H1 (cell line): Measurements from ENCODE around the gene FBN3.

ENCODE experiments used
- CEBPB ChIP-seq: IDR thresholded peaks from 2 replicates; pipeline ENCODE4 v1.6.1; 2012; ENCODE audit warnings: low read depth, low read length
- EGR1 ChIP-seq: IDR thresholded peaks from 2 replicates; pipeline ENCODE4 v1.6.1; 2011; ENCODE audit warnings: low read depth, low read length, borderline replicate concordance
- EP300 ChIP-seq, 2 experiments: IDR thresholded peaks; 1 replicate in 1 of 2; 2 replicates in 1 of 2; pipeline ENCODE4 v1.6.1; 2011 to 2012; ENCODE audit warnings: low read depth in 2 of 2, low read length in 2 of 2, mild to moderate bottlenecking in 2 of 2, borderline replicate concordance in 1 of 2, inconsistent platforms in 1 of 2, moderate library complexity in 1 of 2
- EZH2 ChIP-seq: fragments of 200-600 bp; sonication (generic); IDR thresholded peaks from 2 replicates; pipeline ENCODE4 v1.7.1; 2012; ENCODE audit warnings: low read depth, mild to moderate bottlenecking, moderate library complexity, low read length, inconsistent platforms; ENCODE audit not compliant: severe bottlenecking
- GABPA ChIP-seq: IDR thresholded peaks from 2 replicates; pipeline ENCODE4 v1.6.1; 2011; ENCODE audit warnings: mild to moderate bottlenecking, low read length, moderate library complexity, borderline replicate concordance; ENCODE audit not compliant: insufficient read depth
- MAFK ChIP-seq: IDR thresholded peaks from 2 replicates; pipeline ENCODE4 v1.6.1; 2012; ENCODE audit warnings: low read depth, mild to moderate bottlenecking, improper control_type of control experiment, low read length
- POLR2A ChIP-seq, 2 experiments: IDR thresholded peaks; 1 replicate in 1 of 2; 2 replicates in 1 of 2; pipeline ENCODE4 v1.6.1; 2011; ENCODE audit warnings: low read depth in 2 of 2, low read length in 2 of 2, mild to moderate bottlenecking in 2 of 2; ENCODE audit errors: control extremely low read depth in 1 of 2
- SIN3A ChIP-seq, 2 experiments: IDR thresholded peaks in 1 of 2; conservative IDR thresholded peaks in 1 of 2; 2 replicates each; pipeline ENCODE4 v1.6.1; 2011 to 2012; ENCODE audit warnings: low read length in 2 of 2, improper control_type of control experiment in 1 of 2, low read depth in 1 of 2, mild to moderate bottlenecking in 1 of 2
- SIRT6 ChIP-seq: IDR thresholded peaks from one replicate; pipeline ENCODE4 v1.7.1; 2012; ENCODE audit warnings: low read length, inconsistent platforms
- SP2 ChIP-seq: IDR thresholded peaks from 2 replicates; pipeline ENCODE4 v1.6.1; 2012; ENCODE audit warnings: mild to moderate bottlenecking, low read length, inconsistent platforms
- TCF12 ChIP-seq: IDR thresholded peaks from 2 replicates; pipeline ENCODE4 v1.6.1; 2011; ENCODE audit warnings: low read depth, mild to moderate bottlenecking, low read length
- TF ChIP-seq, protein P1 (sequence below), 3 experiments: IDR thresholded peaks; 1 replicate in 2 of 3; 2 replicates in 1 of 3; pipeline versions ENCODE4 v1.5.1 to v1.6.1; 2011; ENCODE audit warnings: low read length in 3 of 3, mild to moderate bottlenecking in 3 of 3, inconsistent platforms in 2 of 3, low read depth in 1 of 3, moderate library complexity in 1 of 3; ENCODE audit not compliant: insufficient read depth in 1 of 3; ENCODE audit errors: control extremely low read depth in 1 of 3
- TF ChIP-seq, protein P2 (sequence below): IDR thresholded peaks from 2 replicates; pipeline ENCODE4 v1.6.1; 2012; ENCODE audit warnings: low read length, inconsistent platforms

DNA sequence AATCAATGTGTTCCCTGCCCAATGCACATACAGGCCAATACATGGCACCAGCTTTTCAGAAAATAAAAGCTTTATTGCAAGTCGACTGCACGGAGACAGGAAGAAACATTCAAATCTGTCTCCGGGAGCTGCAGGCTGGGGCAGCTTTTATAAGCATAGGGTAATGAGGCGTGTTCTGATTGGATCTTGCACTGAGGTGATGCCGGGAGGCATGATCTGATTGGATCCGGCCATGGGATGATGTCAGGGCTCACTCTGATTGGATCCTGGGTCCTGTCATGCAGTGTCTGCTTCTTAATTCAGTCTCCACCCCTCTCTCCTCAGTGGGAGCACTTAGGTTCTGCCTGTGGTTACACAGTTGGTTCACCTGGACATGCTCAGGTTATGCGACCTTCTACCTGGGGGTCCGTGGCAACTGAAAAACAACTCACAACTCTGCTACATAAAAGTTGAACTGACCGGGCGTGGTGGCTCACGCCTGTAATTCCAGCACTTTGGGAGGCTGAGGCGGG lies 11.8 kb upstream of the FBN3 start:
- TF ChIP-seq EP300 (IDR thresholded peaks at IDR 0.05; ENCODE audit: borderline replicate concordance in 1 of 2, low read depth in 2 of 2, low read length in 2 of 2) (no peak), SIRT6 (no peak), POLR2A (IDR thresholded peaks at IDR 0.05; ENCODE audit: control extremely low read depth in 1 of 2, low read depth in 2 of 2, low read length in 2 of 2) (peak in 1 of 2 experiments; percentile 45; a peak in 1 of 3 replicates), CEBPB (no peak), EGR1 (no peak), MAFK (no peak), SIN3A (conservative IDR thresholded peaks at IDR 0.05 in 1 of 2, IDR thresholded peaks at IDR 0.05 in 1 of 2; ENCODE audit: low read depth in 1 of 2, low read length in 2 of 2) (no peak), EZH2 (no peak), SP2 (no peak), GABPA (no peak), TCF12 (no peak)
- TF ChIP-seq, protein P1, sequence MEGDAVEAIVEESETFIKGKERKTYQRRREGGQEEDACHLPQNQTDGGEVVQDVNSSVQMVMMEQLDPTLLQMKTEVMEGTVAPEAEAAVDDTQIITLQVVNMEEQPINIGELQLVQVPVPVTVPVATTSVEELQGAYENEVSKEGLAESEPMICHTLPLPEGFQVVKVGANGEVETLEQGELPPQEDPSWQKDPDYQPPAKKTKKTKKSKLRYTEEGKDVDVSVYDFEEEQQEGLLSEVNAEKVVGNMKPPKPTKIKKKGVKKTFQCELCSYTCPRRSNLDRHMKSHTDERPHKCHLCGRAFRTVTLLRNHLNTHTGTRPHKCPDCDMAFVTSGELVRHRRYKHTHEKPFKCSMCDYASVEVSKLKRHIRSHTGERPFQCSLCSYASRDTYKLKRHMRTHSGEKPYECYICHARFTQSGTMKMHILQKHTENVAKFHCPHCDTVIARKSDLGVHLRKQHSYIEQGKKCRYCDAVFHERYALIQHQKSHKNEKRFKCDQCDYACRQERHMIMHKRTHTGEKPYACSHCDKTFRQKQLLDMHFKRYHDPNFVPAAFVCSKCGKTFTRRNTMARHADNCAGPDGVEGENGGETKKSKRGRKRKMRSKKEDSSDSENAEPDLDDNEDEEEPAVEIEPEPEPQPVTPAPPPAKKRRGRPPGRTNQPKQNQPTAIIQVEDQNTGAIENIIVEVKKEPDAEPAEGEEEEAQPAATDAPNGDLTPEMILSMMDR (IDR thresholded peaks at IDR 0.05; ENCODE audit: control extremely low read depth in 1 of 3, insufficient read depth in 1 of 3, low read depth in 1 of 3, low read length in 3 of 3): no peak
- TF ChIP-seq, protein P2, sequence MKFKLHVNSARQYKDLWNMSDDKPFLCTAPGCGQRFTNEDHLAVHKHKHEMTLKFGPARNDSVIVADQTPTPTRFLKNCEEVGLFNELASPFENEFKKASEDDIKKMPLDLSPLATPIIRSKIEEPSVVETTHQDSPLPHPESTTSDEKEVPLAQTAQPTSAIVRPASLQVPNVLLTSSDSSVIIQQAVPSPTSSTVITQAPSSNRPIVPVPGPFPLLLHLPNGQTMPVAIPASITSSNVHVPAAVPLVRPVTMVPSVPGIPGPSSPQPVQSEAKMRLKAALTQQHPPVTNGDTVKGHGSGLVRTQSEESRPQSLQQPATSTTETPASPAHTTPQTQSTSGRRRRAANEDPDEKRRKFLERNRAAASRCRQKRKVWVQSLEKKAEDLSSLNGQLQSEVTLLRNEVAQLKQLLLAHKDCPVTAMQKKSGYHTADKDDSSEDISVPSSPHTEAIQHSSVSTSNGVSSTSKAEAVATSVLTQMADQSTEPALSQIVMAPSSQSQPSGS: no peak
